Measurements from ENCODE around the gene ELMO1. TPM values are rescaled to one million over a fixed set of nuclear protein-coding genes. Genes with fewer than 3 reads are reported as not detected.

Gene ELMO1
- polyA plus RNA-seq, 1 experiment, result not detected

- DNase-seq (ENCODE audit: low read depth), result no peak
- TF ChIP-seq CTCF (IDR thresholded peaks at IDR 0.05; ENCODE audit: insufficient read depth, low read depth, low read length), result no peak
- no peak overlapping the region for H3K4me3 ChIP-seq (ENCODE audit: low read depth, low read length)
- CTCF ChIA-PET, result interaction anchor here (1.9 kb wide), 1 partner anchor 253 kb away, joined by 5 read pairs; no protein-coding TSS in a partner anchor
- POLR2A ChIA-PET, result no interaction called here
- no peaks in the 10 kb centered on the region for H3K27me3 ChIP-seq (ENCODE audit: control insufficient read depth, insufficient read depth, low read length)
- H3K36me3 ChIP-seq (ENCODE audit: control insufficient read depth, insufficient read depth, low read length), result no peaks in the 10 kb centered on the region
Observed at GRCh38 chr7:36928718-36929117, 519.9 kb downstream of the ELMO1 start.

DNA sequence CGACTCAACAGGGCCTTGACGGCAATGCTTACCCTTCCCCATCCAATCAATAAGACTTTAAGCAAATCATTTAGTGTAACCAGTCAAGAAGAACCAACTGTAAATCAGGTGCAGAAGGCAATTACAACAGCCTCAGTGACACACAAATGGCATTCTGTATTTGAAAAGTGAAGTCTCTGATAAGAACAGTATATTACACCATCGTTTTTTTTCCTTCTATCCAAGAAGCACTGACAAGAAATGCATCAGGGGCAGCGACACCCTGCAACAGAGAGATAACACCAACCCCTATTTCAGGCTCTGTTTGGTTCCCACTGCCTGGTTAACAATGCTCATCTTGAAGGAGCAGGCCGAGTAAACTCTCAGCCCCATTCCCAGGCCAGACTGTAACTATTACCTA is 520.4 kb downstream of the ELMO1 start:
- DNase-seq (ENCODE audit: low read depth), result no peak

DNA sequence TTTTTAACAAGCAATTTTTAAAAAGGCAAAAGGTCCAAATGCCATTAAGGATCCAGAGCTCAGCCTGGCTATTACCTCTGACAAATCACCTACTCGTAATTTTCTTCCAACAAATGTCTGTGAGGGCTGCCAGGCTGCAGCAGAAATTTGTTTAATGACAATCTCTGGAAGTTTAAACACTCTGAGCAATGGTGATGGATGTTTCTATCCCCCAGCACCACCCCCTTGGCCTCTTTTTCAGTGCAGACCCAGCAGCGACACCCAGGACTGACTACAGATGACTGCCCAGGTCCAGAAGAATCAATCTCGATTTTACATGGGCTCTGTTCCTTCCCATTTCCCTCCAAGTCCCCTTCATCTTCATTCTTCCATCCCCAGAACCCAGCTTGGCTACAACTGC is 523.0 kb downstream of the ELMO1 start:
- ChIA-PET CTCF (no interaction called here), POLR2A (no interaction called here)
- Histone ChIP-seq H3K36me3 (ENCODE audit: control insufficient read depth, insufficient read depth, low read length) (no peaks in the 10 kb centered on the region), H3K4me3 (ENCODE audit: low read depth, low read length) (no peak overlapping the region), H3K27me3 (ENCODE audit: control insufficient read depth, insufficient read depth, low read length) (no peaks in the 10 kb centered on the region)
- no peak for TF ChIP-seq CTCF (IDR thresholded peaks at IDR 0.05; ENCODE audit: insufficient read depth, low read depth, low read length)
- no peak for DNase-seq (ENCODE audit: low read depth)

More for the DNA sequence above, 520.4 kb downstream of the ELMO1 start:
- TF ChIP-seq CTCF (IDR thresholded peaks at IDR 0.05; ENCODE audit: insufficient read depth, low read depth, low read length), result no peak
- ChIA-PET CTCF (interaction anchor here (1.9 kb wide), 1 partner anchor 254 kb away, joined by 5 read pairs; no protein-coding TSS in a partner anchor), POLR2A (no interaction called here)
- H3K27me3 ChIP-seq (ENCODE audit: control insufficient read depth, insufficient read depth, low read length), result no peaks in the 10 kb centered on the region
- no peak overlapping the region for H3K4me3 ChIP-seq (ENCODE audit: low read depth, low read length)
- no peaks in the 10 kb centered on the region for H3K36me3 ChIP-seq (ENCODE audit: control insufficient read depth, insufficient read depth, low read length)

- ChIA-PET CTCF (interaction anchor here (1.1 kb wide), 1 partner anchor 42 kb away, joined by 3 read pairs; no protein-coding TSS in a partner anchor), POLR2A (no interaction called here)
- TF ChIP-seq CTCF (IDR thresholded peaks at IDR 0.05; ENCODE audit: insufficient read depth, low read depth, low read length), result no peak
- no peaks in the 10 kb centered on the region for H3K36me3 ChIP-seq (ENCODE audit: control insufficient read depth, insufficient read depth, low read length)
- H3K4me3 ChIP-seq (ENCODE audit: low read depth, low read length), result no peak overlapping the region
- no peaks in the 10 kb centered on the region for H3K27me3 ChIP-seq (ENCODE audit: control insufficient read depth, insufficient read depth, low read length)
- no peak for DNase-seq (ENCODE audit: low read depth)
Observed at GRCh38 chr7:36925207-36925606, 523.5 kb downstream of the ELMO1 start.

DNA sequence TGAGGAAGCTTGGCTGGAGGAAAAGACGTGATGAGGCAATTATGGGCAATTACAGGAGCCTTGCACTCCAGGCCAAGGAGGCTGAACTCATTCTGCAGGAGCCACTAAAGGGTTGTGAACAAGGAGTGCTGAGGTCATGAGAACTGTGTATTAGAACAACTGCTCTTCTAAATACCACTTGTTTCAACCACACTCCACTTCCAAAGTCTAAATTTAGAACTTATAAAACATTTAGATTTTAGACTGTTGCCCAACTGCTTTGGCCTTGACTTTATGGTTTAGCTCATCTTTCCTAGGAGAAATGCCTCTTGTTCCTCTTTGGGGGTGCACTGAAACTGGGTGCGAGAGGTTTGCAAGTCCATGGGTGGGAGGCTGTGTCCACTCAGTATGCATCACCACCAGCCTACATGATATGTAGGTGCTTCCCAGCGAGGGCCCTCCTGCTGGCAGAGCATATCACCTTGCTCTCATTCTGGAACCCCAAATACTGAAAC is 524.7 kb downstream of the ELMO1 start:
- Histone ChIP-seq H3K36me3 (ENCODE audit: control insufficient read depth, insufficient read depth, low read length) (no peaks in the 10 kb centered on the region), H3K27me3 (ENCODE audit: control insufficient read depth, insufficient read depth, low read length) (no peaks in the 10 kb centered on the region), H3K4me3 (ENCODE audit: low read depth, low read length) (no peak overlapping the region)
- no peak for TF ChIP-seq CTCF (IDR thresholded peaks at IDR 0.05; ENCODE audit: insufficient read depth, low read depth, low read length)
- POLR2A ChIA-PET, result no interaction called here
- CTCF ChIA-PET, result interaction anchor here (1.1 kb wide), 2 partner anchors 43 to 44 kb away, joined by 3 read pairs; no protein-coding TSS in a partner anchor
- no peak for DNase-seq (ENCODE audit: low read depth)

Data from BJ (cell line).